ENCODE measurements around the gene TAS1R1. TPM values are rescaled to one million over a fixed set of nuclear protein-coding genes. Genes with fewer than 3 reads are reported as not detected.
A peak's percentile ranks its signal among the peaks of the same experiment; 100 is the strongest.

Gene TAS1R1
- total and polyA plus RNA-seq, 4 experiments from 2014 or later: not detected

DNA sequence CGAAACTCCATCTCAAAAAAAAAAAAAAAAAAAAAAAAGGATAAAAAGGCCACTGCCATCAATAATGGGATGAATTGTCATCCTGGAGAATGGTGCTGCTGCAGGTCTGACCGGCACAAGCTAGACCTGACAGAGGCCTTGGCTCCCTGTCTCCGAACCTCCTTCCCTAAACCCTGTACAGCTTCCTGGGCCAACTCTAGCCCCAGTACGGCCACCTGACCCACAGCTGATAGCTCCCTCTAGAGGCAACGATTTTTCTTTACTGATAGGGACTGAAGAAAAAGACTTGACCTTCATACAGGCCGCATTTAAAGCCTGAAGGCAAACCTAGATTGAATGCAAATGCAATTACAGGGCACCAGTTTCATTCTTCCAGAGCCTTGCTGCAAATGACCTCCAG is 31.5 kb upstream of the TAS1R1 start:
- Mint-ChIP-seq H3K4me1 (peaks cover 0 to 4% (median 2%) of the 10 kb centered on the region in 4 donors), H3K4me3 (no peak overlapping the region), H3K36me3 (peaks cover 31 to 43% of the 10 kb centered on the region in 2 donors), H3K27ac (peak overlapping the region in 4 of 7 donors; percentile 11 to 52 (median 38)), H3K27me3 (no peaks in the 10 kb centered on the region), H3K9me3 (no peaks in the 10 kb centered on the region)
- intact Hi-C loops (cut with micrococcal nuclease): no loop called here
- H3K27ac ChIP-seq (ENCODE audit: low read depth, low read length): no peak overlapping the region
- H3K36me3 ChIP-seq (ENCODE audit: insufficient read depth, low read length): peaks cover 26% of the 10 kb centered on the region
- POLR2A ChIA-PET (ENCODE audit: partially characterized antibody): interaction anchor here (1.0 to 1.4 kb wide), 2 partner anchors 27 to 31 kb away, joined by 3 to 5 read pairs; partner anchors contain the start of genes NOL9 and TAS1R1
- no peaks in the 10 kb centered on the region for H3K27me3 ChIP-seq (ENCODE audit: insufficient read depth, low read length)
- H3K9me3 ChIP-seq (ENCODE audit: control insufficient read depth in 1 of 2, low read length in 2 of 2): no peaks in the 10 kb centered on the region
- H3K4me3 ChIP-seq (ENCODE audit: low read length in 2 of 2): no peak overlapping the region
- CTCF ChIA-PET (ENCODE audit: partially characterized antibody): interaction anchor here (0.7 to 5.1 kb wide), 7 partner anchors 10 to 38 kb away, joined by 3 to 34 read pairs (median 4); partner anchors contain the start of genes NOL9, PLEKHG5 and TAS1R1
- H3K4me1 ChIP-seq (ENCODE audit: insufficient read depth, low read length): no peaks in the 10 kb centered on the region
- DNase-seq: no peak

DNA sequence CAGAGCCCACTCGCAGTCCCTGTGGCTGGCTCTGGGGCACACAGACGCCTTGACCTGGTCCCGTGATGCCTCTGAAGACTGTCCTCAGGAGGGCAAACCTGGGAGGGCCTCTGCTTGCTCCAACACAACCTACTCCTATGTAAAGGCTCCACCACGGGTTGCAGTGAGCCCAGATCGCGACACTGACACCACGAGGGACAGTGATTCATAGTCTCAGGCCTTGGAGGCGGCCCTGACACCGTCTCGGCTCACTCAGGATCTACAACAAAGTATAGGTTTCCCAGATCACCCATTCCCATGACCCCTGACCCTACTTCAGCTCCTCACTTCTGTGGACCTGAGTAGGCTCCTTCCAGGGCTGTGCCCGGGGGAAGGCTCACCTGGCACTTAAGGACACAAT is 28.8 kb upstream of the TAS1R1 start:
- Mint-ChIP-seq H3K4me3 (no peak overlapping the region), H3K9me3 (no peaks in the 10 kb centered on the region), H3K36me3 (peaks cover 32 to 59% of the 10 kb centered on the region in 2 donors), H3K27ac (peak overlapping the region in 2 of 7 donors; percentile 6 to 22), H3K27me3 (no peaks in the 10 kb centered on the region), H3K4me1 (peaks cover 0 to 4% (median 2%) of the 10 kb centered on the region in 4 donors)
- H3K27me3 ChIP-seq (ENCODE audit: insufficient read depth, low read length): no peaks in the 10 kb centered on the region
- no peaks in the 10 kb centered on the region for H3K9me3 ChIP-seq (ENCODE audit: control insufficient read depth in 1 of 2, low read length in 2 of 2)
- ChIA-PET POLR2A (ENCODE audit: partially characterized antibody) (interaction anchor here (2.0 kb wide), 1 partner anchor 19 kb away, joined by 6 read pairs; no protein-coding TSS in a partner anchor), CTCF (ENCODE audit: partially characterized antibody) (interaction anchor here (1.2 to 2.6 kb wide), 3 partner anchors 10 to 39 kb away, joined by 3 to 9 read pairs (median 3); no protein-coding TSS in a partner anchor)
- H3K36me3 ChIP-seq (ENCODE audit: insufficient read depth, low read length): peaks cover 39% of the 10 kb centered on the region
- intact Hi-C loops (cut with micrococcal nuclease): no loop called here
- no peak overlapping the region for H3K27ac ChIP-seq (ENCODE audit: low read depth, low read length)
- DNase-seq: no peak
- no peak overlapping the region for H3K4me3 ChIP-seq (ENCODE audit: low read length in 2 of 2)
- H3K4me1 ChIP-seq (ENCODE audit: insufficient read depth, low read length): no peaks in the 10 kb centered on the region

DNA sequence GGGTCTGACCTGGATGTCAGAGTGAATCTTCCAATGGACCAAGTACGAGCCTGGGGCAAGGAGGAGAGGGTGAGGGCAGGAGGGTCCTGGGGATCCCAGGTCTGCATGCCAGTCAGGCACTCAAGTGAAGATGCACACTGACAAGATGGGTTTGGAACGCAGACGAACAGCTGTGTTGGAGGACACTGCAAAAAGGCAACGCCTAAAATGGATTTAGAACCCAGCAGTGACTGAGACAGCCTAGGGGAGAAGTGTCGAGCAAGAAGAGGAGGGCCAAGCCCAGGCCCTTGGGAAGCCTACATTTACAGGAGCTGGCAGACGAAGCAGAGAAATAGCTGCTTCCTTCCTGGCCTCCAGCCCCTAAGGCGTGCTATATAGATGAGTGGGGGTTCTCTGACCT is 26.6 kb upstream of the TAS1R1 start:
- H3K4me3 ChIP-seq (ENCODE audit: low read length in 2 of 2): no peak overlapping the region
- Mint-ChIP-seq H3K4me3 (no peak overlapping the region), H3K36me3 (peaks cover 43 to 77% of the 10 kb centered on the region in 2 donors), H3K27ac (peak overlapping the region in 2 of 7 donors; percentile 59 to 73), H3K9me3 (no peaks in the 10 kb centered on the region), H3K27me3 (no peaks in the 10 kb centered on the region), H3K4me1 (peaks cover 0 to 4% (median 2%) of the 10 kb centered on the region in 4 donors)
- H3K9me3 ChIP-seq (ENCODE audit: control insufficient read depth in 1 of 2, low read length in 2 of 2): no peaks in the 10 kb centered on the region
- intact Hi-C loops (cut with micrococcal nuclease): no loop called here
- no peak for DNase-seq
- no peaks in the 10 kb centered on the region for H3K27me3 ChIP-seq (ENCODE audit: insufficient read depth, low read length)
- POLR2A ChIA-PET (ENCODE audit: partially characterized antibody): no interaction called here
- H3K27ac ChIP-seq (ENCODE audit: low read depth, low read length): no peak overlapping the region
- H3K4me1 ChIP-seq (ENCODE audit: insufficient read depth, low read length): no peaks in the 10 kb centered on the region
- peaks cover 61% of the 10 kb centered on the region for H3K36me3 ChIP-seq (ENCODE audit: insufficient read depth, low read length)
- CTCF ChIA-PET (ENCODE audit: partially characterized antibody): interaction anchor here (0.8 to 1.5 kb wide), 2 partner anchors 30 to 119 kb away, joined by 4 to 5 read pairs; no protein-coding TSS in a partner anchor

GRCh38 chr1:6530504-6531160 is 24.5 kb upstream of the TAS1R1 start:
- peaks cover 35 to 73% of the 10 kb centered on the region in 2 donors for H3K36me3 Mint-ChIP-seq

GRCh38 chr1:6531996-6532395 is 23.1 kb upstream of the TAS1R1 start:
- intact Hi-C loops (cut with micrococcal nuclease): no loop called here
- Mint-ChIP-seq H3K4me3 (no peak overlapping the region), H3K36me3 (peaks cover 28 to 63% of the 10 kb centered on the region in 2 donors), H3K9me3 (no peaks in the 10 kb centered on the region), H3K27ac (peak overlapping the region in 3 of 7 donors; percentile 37 to 47 (median 47)), H3K4me1 (peaks cover 2 to 6% (median 5%) of the 10 kb centered on the region in 4 donors), H3K27me3 (no peaks in the 10 kb centered on the region)
- Histone ChIP-seq H3K27me3 (ENCODE audit: insufficient read depth, low read length) (no peaks in the 10 kb centered on the region), H3K4me3 (ENCODE audit: low read length in 2 of 2) (no peak overlapping the region), H3K4me1 (ENCODE audit: insufficient read depth, low read length) (no peaks in the 10 kb centered on the region), H3K27ac (ENCODE audit: low read depth, low read length) (no peak overlapping the region), H3K9me3 (ENCODE audit: control insufficient read depth in 1 of 2, low read length in 2 of 2) (no peaks in the 10 kb centered on the region), H3K36me3 (ENCODE audit: insufficient read depth, low read length) (peaks cover 52% of the 10 kb centered on the region)
- CTCF ChIA-PET (ENCODE audit: partially characterized antibody): no interaction called here
- DNase-seq: no peak
- POLR2A ChIA-PET (ENCODE audit: partially characterized antibody): no interaction called here

More at GRCh38 chr1:6530504-6531160, 24.5 kb upstream of the TAS1R1 start:
- H3K4me3 ChIP-seq (ENCODE audit: low read length in 2 of 2): no peak overlapping the region
- no peaks in the 10 kb centered on the region for H3K4me1 ChIP-seq (ENCODE audit: insufficient read depth, low read length)
- no peak overlapping the region for H3K4me3 Mint-ChIP-seq
- no peak overlapping the region for H3K27ac ChIP-seq (ENCODE audit: low read depth, low read length)
- no peaks in the 10 kb centered on the region for H3K27me3 ChIP-seq (ENCODE audit: insufficient read depth, low read length)
- peaks cover 0 to 6% (median 4%) of the 10 kb centered on the region in 4 donors for H3K4me1 Mint-ChIP-seq
- no peaks in the 10 kb centered on the region for H3K9me3 ChIP-seq (ENCODE audit: control insufficient read depth in 1 of 2, low read length in 2 of 2)
- intact Hi-C loops (cut with micrococcal nuclease): no loop called here
- peaks cover 63% of the 10 kb centered on the region for H3K36me3 ChIP-seq (ENCODE audit: insufficient read depth, low read length)
- ChIA-PET POLR2A (ENCODE audit: partially characterized antibody) (no interaction called here), CTCF (ENCODE audit: partially characterized antibody) (no interaction called here)
- H3K27ac Mint-ChIP-seq: no peak overlapping the region
- H3K27me3 Mint-ChIP-seq: no peaks in the 10 kb centered on the region
- H3K9me3 Mint-ChIP-seq: no peaks in the 10 kb centered on the region
- no peak for DNase-seq

DNA sequence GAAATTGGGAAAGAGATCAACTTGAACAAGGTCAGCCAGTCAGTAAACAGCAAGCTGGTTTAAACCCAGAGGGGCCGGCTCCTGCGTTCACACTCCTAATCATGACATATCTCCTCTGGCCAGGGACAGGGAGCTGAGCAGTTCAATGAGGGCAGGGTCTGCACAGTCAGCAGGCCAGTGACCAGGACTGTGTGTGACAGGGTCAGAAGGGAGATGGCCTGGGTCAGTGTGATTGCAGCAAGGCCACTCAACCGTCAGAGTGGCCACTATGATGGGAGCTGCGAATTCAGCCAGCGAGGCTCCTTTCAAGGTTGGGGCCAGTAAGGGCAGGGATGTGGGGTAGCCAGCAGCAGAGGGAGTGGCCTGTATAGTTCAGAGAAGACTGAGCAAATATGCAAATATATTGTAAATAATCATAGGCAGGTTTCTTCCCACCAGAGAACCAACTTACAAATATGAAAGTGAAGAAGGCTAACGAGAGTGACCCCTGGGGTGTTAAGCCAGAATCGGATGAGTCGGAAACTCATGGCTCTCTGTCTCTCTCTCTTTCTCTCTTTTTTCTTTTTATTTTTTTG is 20.8 kb upstream of the TAS1R1 start:
- Histone ChIP-seq H3K27ac (ENCODE audit: low read depth, low read length) (no peak overlapping the region), H3K4me3 (ENCODE audit: low read length in 2 of 2) (no peak overlapping the region), H3K36me3 (ENCODE audit: insufficient read depth, low read length) (peaks cover 38% of the 10 kb centered on the region), H3K4me1 (ENCODE audit: insufficient read depth, low read length) (no peaks in the 10 kb centered on the region), H3K27me3 (ENCODE audit: insufficient read depth, low read length) (no peaks in the 10 kb centered on the region), H3K9me3 (ENCODE audit: control insufficient read depth in 1 of 2, low read length in 2 of 2) (no peaks in the 10 kb centered on the region)
- Mint-ChIP-seq H3K9me3 (no peaks in the 10 kb centered on the region), H3K36me3 (peaks cover 21 to 58% of the 10 kb centered on the region in 2 donors), H3K4me3 (no peak overlapping the region), H3K27ac (peak overlapping the region in 1 of 7 donors; percentile 52), H3K4me1 (peaks cover 6 to 12% (median 9%) of the 10 kb centered on the region in 4 donors), H3K27me3 (no peaks in the 10 kb centered on the region)
- ChIA-PET CTCF (ENCODE audit: partially characterized antibody) (interaction anchor here (1.0 to 5.0 kb wide), 3 partner anchors 13 to 44 kb away, joined by 4 to 36 read pairs (median 7); partner anchors contain the start of genes NOL9 and TAS1R1), POLR2A (ENCODE audit: partially characterized antibody) (interaction anchor here (0.6 to 1.4 kb wide), 2 partner anchors 11 to 68 kb away, joined by 3 to 4 read pairs; no protein-coding TSS in a partner anchor)
- no peak for DNase-seq
- intact Hi-C loops (cut with micrococcal nuclease): no loop called here

- ChIA-PET POLR2A (ENCODE audit: partially characterized antibody) (interaction anchor here (1.4 to 2.8 kb wide), 2 partner anchors 10 to 19 kb away, joined by 4 to 14 read pairs; partner anchors contain the start of genes NOL9 and TAS1R1), CTCF (ENCODE audit: partially characterized antibody) (interaction anchor here (1.0 to 5.0 kb wide), 6 partner anchors 9 to 111 kb away, joined by 4 to 36 read pairs (median 6); partner anchors contain the start of genes NOL9 and TAS1R1)
Observed at GRCh38 chr1:6535214-6535613, 19.9 kb upstream of the TAS1R1 start.

More at GRCh38 chr1:6535214-6535613, 19.9 kb upstream of the TAS1R1 start:
- H3K4me3 ChIP-seq (ENCODE audit: low read length in 2 of 2): no peak overlapping the region
- no peak for DNase-seq
- Mint-ChIP-seq H3K4me1 (peaks cover 6 to 14% (median 9%) of the 10 kb centered on the region in 4 donors), H3K4me3 (no peak overlapping the region), H3K27ac (peak overlapping the region in 5 of 7 donors; percentile 37 to 92 (median 55)), H3K36me3 (peaks cover 25 to 62% of the 10 kb centered on the region in 2 donors), H3K9me3 (no peaks in the 10 kb centered on the region), H3K27me3 (no peaks in the 10 kb centered on the region)
- peaks cover 38% of the 10 kb centered on the region for H3K36me3 ChIP-seq (ENCODE audit: insufficient read depth, low read length)
- no peak overlapping the region for H3K27ac ChIP-seq (ENCODE audit: low read depth, low read length)
- no peaks in the 10 kb centered on the region for H3K27me3 ChIP-seq (ENCODE audit: insufficient read depth, low read length)
- intact Hi-C loops (cut with micrococcal nuclease): no loop called here
- H3K9me3 ChIP-seq (ENCODE audit: control insufficient read depth in 1 of 2, low read length in 2 of 2): no peaks in the 10 kb centered on the region
- no peaks in the 10 kb centered on the region for H3K4me1 ChIP-seq (ENCODE audit: insufficient read depth, low read length)
